Neural cell (in vitro differentiated cells): ENCODE measurements around the gene ACO2. TPM values are rescaled to one million over a fixed set of nuclear protein-coding genes. Genes with fewer than 3 reads are reported as not detected.

Experiments
- H2AFZ ChIP-seq: fragments of 200-600, 300-800 bp; sonication (generic), shearing (Covaris generic); 2 replicates; pipeline ENCODE4 v1.6.0; 2014; ENCODE audit warnings: low read depth, mild to moderate bottlenecking, antibody characterized with exemption, low read length, moderate library complexity
- H3F3A ChIP-seq: fragments of 200-600 bp; shearing (Covaris generic); 2 replicates; pipeline ENCODE4 v1.6.1; 2016; ENCODE audit warnings: mild to moderate bottlenecking, moderate library complexity, mixed read lengths, antibody characterized with exemption, low read length; ENCODE audit not compliant: insufficient read depth, poor library complexity, severe bottlenecking
- H3K27ac ChIP-seq: fragments of 200-600, 300-800 bp; sonication (generic), shearing (Covaris generic); 2 replicates; pipeline ENCODE4 v1.5.1; 2014; ENCODE audit warnings: mild to moderate bottlenecking, low read length, moderate library complexity
- H3K27me3 ChIP-seq: fragments of 300-800, 200-600 bp; sonication (generic), shearing (Covaris generic); 2 replicates; pipeline ENCODE4 v1.6.0; 2014; ENCODE audit warnings: mild to moderate bottlenecking, low read depth, low read length, moderate library complexity; ENCODE audit not compliant: insufficient read depth
- H3K36me3 ChIP-seq: fragments of 300-800, 200-600 bp; sonication (generic), shearing (Covaris generic); 2 replicates; pipeline ENCODE4 v1.5.1; 2014; ENCODE audit warnings: mild to moderate bottlenecking, antibody characterized with exemption, low read length, moderate library complexity; ENCODE audit not compliant: insufficient read depth
- H3K4me2 ChIP-seq: fragments of 300-800, 200-600 bp; sonication (generic), shearing (Covaris generic); 2 replicates; pipeline ENCODE4 v1.6.0; 2014; ENCODE audit warnings: mild to moderate bottlenecking, low read length
- H3K4me3 ChIP-seq: fragments of 300-800, 200-600 bp; sonication (generic), shearing (Covaris generic); 2 replicates; pipeline ENCODE4 v1.5.1; 2014; ENCODE audit warnings: mild to moderate bottlenecking, low read length, moderate library complexity
- H3K79me2 ChIP-seq: fragments of 200-600 bp; shearing (Covaris generic); replicated peaks from 2 replicates; pipeline ENCODE4 v1.6.0; 2014; ENCODE audit warnings: mild to moderate bottlenecking, low read length, moderate library complexity; ENCODE audit not compliant: insufficient read depth
- H3K9ac ChIP-seq: fragments of 300-800, 200-600 bp; sonication (generic), shearing (Covaris generic); 2 replicates; pipeline ENCODE4 v1.6.1; 2016; ENCODE audit warnings: mild to moderate bottlenecking, low read length, mixed read lengths
- H3K9me2 ChIP-seq: fragments of 200-600 bp; shearing (Covaris generic); 2 replicates; pipeline ENCODE4 v1.6.1; 2016; ENCODE audit warnings: mild to moderate bottlenecking, low read length, mixed read lengths; ENCODE audit not compliant: insufficient read depth
- H3K9me3 ChIP-seq: fragments of 200-600, 300-800 bp; sonication (generic), shearing (Covaris generic); 2 replicates; pipeline ENCODE4 v1.6.1; 2016; ENCODE audit warnings: mild to moderate bottlenecking, mixed run types, low read length, moderate library complexity, mixed read lengths
- H4K20me1 ChIP-seq: fragments of 200-600 bp; shearing (Covaris generic); 2 replicates; pipeline ENCODE4 v1.6.1; 2016; ENCODE audit warnings: mild to moderate bottlenecking, mixed run types; ENCODE audit not compliant: insufficient read depth
- CTCF ChIP-seq: fragments of 450-650 bp; IDR thresholded peaks from 2 replicates; pipeline ENCODE4 v1.5.1; 2014; ENCODE audit warnings: antibody characterized with exemption, mild to moderate bottlenecking, moderate library complexity; ENCODE audit not compliant: poor library complexity, severe bottlenecking
- EP300 ChIP-seq: fragments of 450-650 bp; conservative IDR thresholded peaks from 2 replicates; pipeline ENCODE4 v1.6.1; 2014; ENCODE audit warnings: antibody characterized with exemption, mild to moderate bottlenecking, moderate library complexity; ENCODE audit not compliant: poor library complexity, severe bottlenecking
- EZH2 ChIP-seq: fragments of 200-600, 300-800 bp; shearing (Covaris generic), sonication (generic); IDR thresholded peaks from 2 replicates; pipeline ENCODE4 v1.6.1; 2014; ENCODE audit warnings: antibody characterized with exemption, low read length, borderline replicate concordance, mild to moderate bottlenecking; ENCODE audit not compliant: insufficient read depth, poor library complexity, severe bottlenecking
- MXI1 ChIP-seq: fragments of 450-650 bp; conservative IDR thresholded peaks from 2 replicates; pipeline ENCODE4 v1.6.1; 2014; ENCODE audit warnings: antibody characterized with exemption, mild to moderate bottlenecking; ENCODE audit not compliant: poor library complexity, severe bottlenecking
- POLR2AphosphoS5 ChIP-seq: IDR thresholded peaks from 2 replicates; pipeline ENCODE4 v1.6.1; 2012
- RAD21 ChIP-seq: fragments of 450-650 bp; conservative IDR thresholded peaks from 2 replicates; pipeline ENCODE4 v1.6.1; 2014; ENCODE audit warnings: antibody characterized with exemption, mild to moderate bottlenecking, moderate library complexity
- REST ChIP-seq: IDR thresholded peaks from 2 replicates; pipeline ENCODE4 v1.6.1; 2012; ENCODE audit warnings: borderline replicate concordance
- SMC3 ChIP-seq: fragments of 450-650 bp; conservative IDR thresholded peaks from 2 replicates; pipeline ENCODE4 v1.6.1; 2014; ENCODE audit warnings: antibody characterized with exemption, mild to moderate bottlenecking, moderate library complexity; ENCODE audit not compliant: poor library complexity
- TAF1 ChIP-seq: IDR thresholded peaks from 2 replicates; pipeline ENCODE4 v1.6.1; 2012; ENCODE audit warnings: low read depth
- polyA plus RNA-seq: library from polyadenylated mRNA; depleted of rRNA; stranded (reverse); fragments of >200 nt; gene quantifications from 2 replicates; pipeline ENCODE4 v1.2.3, GENCODE V29; 2014

Gene ACO2
- polyA plus RNA-seq, 1 donor from 2014 or later, result 72.3 TPM

- peak overlapping the region; percentile 100 for H3K4me3 ChIP-seq
- H3K9ac ChIP-seq, result peak overlapping the region; percentile 100
- no peak overlapping the region for H2AFZ ChIP-seq
- TF ChIP-seq MXI1 (no peak), EP300 (no peak)
- no peaks in the 10 kb centered on the region for H3K27me3 ChIP-seq
- H3K27ac ChIP-seq, result peak overlapping the region; percentile 99
- H3K9me3 ChIP-seq, result no peaks in the 10 kb centered on the region
- H3K79me2 ChIP-seq, result peaks cover 56% of the 10 kb centered on the region
- H4K20me1 ChIP-seq, result no peaks in the 10 kb centered on the region
- no peaks in the 10 kb centered on the region for H3K9me2 ChIP-seq
- peak overlapping the region; percentile 99 for H3K4me2 ChIP-seq
- H3F3A ChIP-seq, result no peaks in the 10 kb centered on the region
- H3K36me3 ChIP-seq, result no peaks in the 10 kb centered on the region
Observed at GRCh38 chr22:41445129-41446056, 23.5 kb upstream of the ACO2 start.

- H3K27me3 ChIP-seq, result no peaks in the 10 kb centered on the region
- TF ChIP-seq POLR2AphosphoS5 (no peak), EZH2 (no peak), EP300 (no peak), SMC3 (no peak), MXI1 (no peak), TAF1 (no peak), CTCF (no peak), REST (no peak), RAD21 (no peak)
- no peaks in the 10 kb centered on the region for H3K9me2 ChIP-seq
- H3K9me3 ChIP-seq, result no peaks in the 10 kb centered on the region
- H2AFZ ChIP-seq, result no peak overlapping the region
- peaks cover 50% of the 10 kb centered on the region for H3K79me2 ChIP-seq
- no peaks in the 10 kb centered on the region for H3K36me3 ChIP-seq
- peak overlapping the region; percentile 99 for H3K4me2 ChIP-seq
- peak overlapping the region; percentile 100 for H3K9ac ChIP-seq
- peak overlapping the region; percentile 99 for H3K27ac ChIP-seq
- H3K4me3 ChIP-seq, result peak overlapping the region; percentile 100
- H4K20me1 ChIP-seq, result no peaks in the 10 kb centered on the region
- no peaks in the 10 kb centered on the region for H3F3A ChIP-seq
Observed at GRCh38 chr22:41446057-41446501, 22.8 kb upstream of the ACO2 start.
